GM12892 (cell line): ENCODE measurements around the gene CNOT6L.
A peak's percentile ranks its signal among the peaks of the same experiment; 100 is the strongest.

Source experiments
- DNase-seq: peaks from one replicate; pipeline ENCODE4 v3.0.0; 2011; ENCODE audit not compliant: insufficient read length
- FAIRE-seq: peaks from 2 replicates; lab custom pipeline; 2011; peaks lifted over from hg19 to GRCh38; lab: Jason Lieb, UNC
- POLR2A ChIP-seq: IDR thresholded peaks from 2 replicates; pipeline ENCODE4 v1.6.1; 2011; ENCODE audit warnings: low read depth, low read length, control low read depth
- POLR2AphosphoS5 ChIP-seq: IDR thresholded peaks from 2 replicates; pipeline ENCODE4 v1.6.1; 2011; ENCODE audit warnings: low read depth, low read length, control low read depth
- TAF1 ChIP-seq: IDR thresholded peaks from 2 replicates; pipeline ENCODE4 v1.6.1; 2011; ENCODE audit warnings: low read depth, mild to moderate bottlenecking, control low read depth, low read length, borderline replicate concordance

Gene CNOT6L

GRCh38 chr4:77776182-77777134 lies 42.7 kb downstream of the CNOT6L start:
- DNase-seq (no peak), FAIRE-seq (no peak)
- no peak for TF ChIP-seq TAF1
- no peak for TF ChIP-seq POLR2AphosphoS5
- no peak for TF ChIP-seq POLR2A

GRCh38 chr4:77773101-77773500 lies 46.1 kb downstream of the CNOT6L start:
- FAIRE-seq: no peak
- TF ChIP-seq TAF1: no peak
- DNase-seq: no peak

- TF ChIP-seq TAF1 (no peak), POLR2AphosphoS5 (no peak), POLR2A (no peak)
- FAIRE-seq: no peak
- no peak for DNase-seq
Observed at GRCh38 chr4:77771566-77771965, 47.6 kb downstream of the CNOT6L start.

- TF ChIP-seq POLR2AphosphoS5: no peak
Observed at GRCh38 chr4:77765720-77766119, 53.4 kb downstream of the CNOT6L start.

GRCh38 chr4:77762531-77762930 lies 56.6 kb downstream of the CNOT6L start:
- FAIRE-seq: no peak
- DNase-seq: no peak
- no peak for TF ChIP-seq POLR2A

More at GRCh38 chr4:77765720-77766119, 53.4 kb downstream of the CNOT6L start:
- FAIRE-seq: no peak
- DNase-seq: no peak

GRCh38 chr4:77761595-77761994 lies 57.6 kb downstream of the CNOT6L start:
- TF ChIP-seq POLR2A: no peak
- no peak for TF ChIP-seq POLR2AphosphoS5
- TF ChIP-seq TAF1: no peak
- FAIRE-seq (no peak), DNase-seq (no peak)

GRCh38 chr4:77758804-77759203 lies 60.4 kb downstream of the CNOT6L start:
- DNase-seq: no peak
- FAIRE-seq: no peak
- no peak for TF ChIP-seq POLR2AphosphoS5
- no peak for TF ChIP-seq POLR2A
- no peak for TF ChIP-seq TAF1

DNA sequence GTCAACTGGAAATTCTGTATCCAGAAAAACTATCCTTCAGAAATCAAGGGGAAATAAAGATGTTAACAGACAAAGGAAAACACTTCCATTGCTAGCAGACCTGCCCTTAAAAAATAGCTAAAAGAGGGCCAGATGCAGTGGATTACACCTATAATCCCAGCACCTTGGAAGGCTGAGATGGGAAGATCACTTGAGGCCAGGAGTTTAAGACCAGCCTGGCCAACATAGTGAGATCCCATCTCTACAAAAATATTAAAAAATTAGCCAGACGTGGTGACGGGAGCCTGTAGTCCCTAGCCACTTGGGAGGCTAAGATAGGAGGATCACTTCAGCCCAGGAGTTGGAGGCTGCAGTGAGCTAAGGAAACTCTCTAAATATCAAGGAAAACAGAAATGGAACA lies 67.4 kb downstream of the CNOT6L start:
- DNase-seq (no peak), FAIRE-seq (no peak)
- TF ChIP-seq POLR2A (no peak), POLR2AphosphoS5 (no peak), TAF1 (no peak)

DNA sequence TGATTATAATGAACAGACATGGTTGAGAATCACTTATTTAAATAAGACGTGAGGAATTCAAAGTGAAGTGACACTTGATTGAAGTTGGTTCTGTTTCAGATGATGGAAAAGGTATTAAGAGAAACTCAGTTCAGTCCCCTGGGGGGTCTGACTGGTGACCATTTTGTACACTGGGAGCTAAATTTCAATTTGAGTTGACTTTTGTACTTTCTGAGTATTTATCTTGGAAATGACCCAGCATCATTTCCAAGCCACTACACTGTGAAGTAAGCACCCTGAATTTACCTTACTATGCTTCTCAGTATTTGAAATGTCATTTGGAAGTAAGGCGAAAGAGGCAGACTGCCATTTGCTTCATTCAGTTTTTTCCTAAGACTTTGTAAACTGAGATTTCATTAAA lies 73.4 kb downstream of the CNOT6L start:
- no peak for DNase-seq
- no peak for TF ChIP-seq POLR2AphosphoS5
- TF ChIP-seq TAF1: no peak
- TF ChIP-seq POLR2A: no peak
- FAIRE-seq: no peak

DNA sequence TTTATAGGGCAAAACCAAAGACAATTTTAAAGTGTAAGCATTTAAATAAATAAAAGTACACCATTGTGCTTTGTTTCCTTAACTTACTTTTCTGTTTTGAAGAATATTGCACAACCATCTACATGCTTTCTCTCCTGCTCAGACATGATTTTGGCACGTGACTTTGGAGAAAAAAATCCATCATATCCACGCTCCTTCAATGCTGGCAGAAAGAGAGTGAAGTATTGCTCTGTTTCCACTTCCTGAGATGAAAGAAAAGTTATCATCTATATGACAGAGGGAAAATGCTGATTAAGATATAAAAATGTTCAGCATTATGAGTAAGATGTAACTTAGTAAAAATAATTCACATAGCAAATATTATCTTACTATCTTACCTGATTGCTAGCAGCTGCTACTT lies 77.1 kb downstream of the CNOT6L start:
- TF ChIP-seq POLR2A: no peak
- no peak for DNase-seq
- no peak for FAIRE-seq

- DNase-seq (no peak), FAIRE-seq (peak; percentile 89)
- TF ChIP-seq POLR2AphosphoS5 (no peak), POLR2A (no peak), TAF1 (no peak)
Observed at GRCh38 chr4:77740480-77740879, 78.7 kb downstream of the CNOT6L start.

DNA sequence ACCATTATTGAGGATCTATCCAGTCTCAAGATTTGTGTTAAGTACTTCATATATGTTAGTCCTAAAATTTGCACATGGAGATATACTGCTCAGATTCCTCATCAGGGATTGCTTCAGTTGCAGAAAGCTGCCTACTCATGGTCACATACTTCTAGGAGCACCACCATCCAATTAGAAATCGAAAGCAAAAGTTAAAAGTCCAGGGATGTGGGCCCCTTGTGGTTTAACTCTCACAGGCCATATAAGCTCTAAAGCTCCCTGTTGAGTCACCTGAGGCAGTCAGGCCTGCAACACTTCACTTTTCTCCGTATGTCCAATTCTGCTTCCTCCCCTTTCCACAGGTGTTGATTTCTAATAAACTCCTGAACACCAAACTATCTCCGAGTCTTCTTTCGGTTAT lies 84.2 kb downstream of the CNOT6L start:
- no peak for TF ChIP-seq TAF1
- TF ChIP-seq POLR2AphosphoS5: no peak
- TF ChIP-seq POLR2A: no peak
- FAIRE-seq (peak; percentile 79), DNase-seq (peak; percentile 12)

DNA sequence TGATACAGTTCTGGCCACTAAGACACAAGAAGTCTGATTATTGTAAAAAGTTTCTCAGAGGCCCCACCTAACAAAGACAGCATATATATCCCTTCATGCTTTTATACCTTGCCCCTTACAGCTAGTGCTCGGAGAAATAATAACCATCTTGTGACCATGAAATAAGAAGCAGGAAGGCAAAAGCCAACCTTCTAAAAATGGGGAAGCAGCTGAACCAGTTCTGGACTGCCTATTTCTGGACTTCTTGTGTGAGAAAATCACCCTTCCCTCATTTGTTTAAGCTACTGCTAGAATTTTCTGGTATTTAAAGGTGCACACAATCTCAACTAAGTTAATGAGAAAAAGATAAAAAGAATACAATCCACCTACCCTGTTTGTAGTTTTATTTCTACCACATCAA lies 87.5 kb downstream of the CNOT6L start:
- TF ChIP-seq POLR2AphosphoS5 (no peak), TAF1 (no peak), POLR2A (no peak)
- DNase-seq (no peak), FAIRE-seq (no peak)

- no peak for FAIRE-seq
- DNase-seq: no peak
- TF ChIP-seq POLR2A (no peak), TAF1 (no peak), POLR2AphosphoS5 (no peak)
Observed at GRCh38 chr4:77728420-77728819, 90.7 kb downstream of the CNOT6L start.
